HG03280 (cell line): ENCODE data around the gene SMAGP.
"Not testable (repeated sequence)": the region's sequence is repeated elsewhere in the genome, so short reads cannot be mapped to it uniquely, and the experiment has no call there.

Experiments
- ATAC-seq: cut with Tn5 transposase; IDR thresholded peaks from one replicate; pipeline ENCODE4 v1.9.1; 2021; ENCODE audit warnings: mild to moderate bottlenecking, moderate library complexity; ENCODE audit not compliant: unreplicated experiment

SMAGP gene

GRCh38 chr12:51265024-51265423, 5.2 kb downstream of the SMAGP start:
- ATAC-seq = no peak

- no peak for ATAC-seq
Measured at GRCh38 chr12:51264297-51264696, 5.9 kb downstream of the SMAGP start.

- no peak for ATAC-seq
Measured at GRCh38 chr12:51263341-51263740, 6.9 kb downstream of the SMAGP start.

GRCh38 chr12:51262758-51263177, 7.4 kb downstream of the SMAGP start:
- ATAC-seq = no peak

- ATAC-seq = not testable (repeated sequence)
Measured at GRCh38 chr12:51259600-51259999, 10.6 kb downstream of the SMAGP start.

GRCh38 chr12:51254536-51254935, 15.7 kb downstream of the SMAGP start:
- no peak for ATAC-seq

GRCh38 chr12:51253276-51253675, 16.9 kb downstream of the SMAGP start:
- no peak for ATAC-seq

- no peak for ATAC-seq
Measured at GRCh38 chr12:51247523-51248206, 22.6 kb downstream of the SMAGP start.

GRCh38 chr12:51246254-51246853, 23.9 kb downstream of the SMAGP start:
- no peak for ATAC-seq

- ATAC-seq = no peak
Measured at GRCh38 chr12:51245476-51246253, 24.6 kb downstream of the SMAGP start.

- no peak for ATAC-seq
Measured at GRCh38 chr12:51244269-51244668, 25.9 kb downstream of the SMAGP start.

GRCh38 chr12:51242876-51243275, 27.3 kb downstream of the SMAGP start:
- no peak for ATAC-seq

GRCh38 chr12:51242120-51242519, 28.1 kb downstream of the SMAGP start:
- no peak for ATAC-seq

- no peak for ATAC-seq
Measured at GRCh38 chr12:51240971-51241370, 29.2 kb downstream of the SMAGP start.

- peak; percentile 93 for ATAC-seq
Measured at GRCh38 chr12:51238510-51239334, 31.5 kb downstream of the SMAGP start, which contains the start of gene DAZAP2. Gene DAZAP2 (plus strand): TSS chr12:51238826. CDS start chr12:51238908, 82 bp downstream.

- peak; percentile 13 for ATAC-seq
Measured at GRCh38 chr12:51238037-51238509, 32.1 kb downstream of the SMAGP start.

- ATAC-seq = no peak
Measured at GRCh38 chr12:51234530-51234929, 35.7 kb downstream of the SMAGP start.

- ATAC-seq = no peak
Measured at GRCh38 chr12:51232642-51233041, 37.6 kb downstream of the SMAGP start.

- no peak for ATAC-seq
Measured at GRCh38 chr12:51229116-51229809, 41.0 kb downstream of the SMAGP start.

GRCh38 chr12:51227962-51228361, 42.3 kb downstream of the SMAGP start:
- ATAC-seq = no peak
